Kidney (tissue), 14 donors: Measurements from ENCODE around the gene CTNNBL1. TPM values are rescaled to one million over a fixed set of nuclear protein-coding genes. Genes with fewer than 3 reads are reported as not detected.

Experiments
- DNase-seq, 5 donors: peaks; one replicate each; pipeline ENCODE4 v3.0.0-alpha.2; 2013 to 2020
- FAIRE-seq: peaks from 2 replicates; lab custom pipeline; 2012; peaks lifted over from hg19 to GRCh38; lab: Jason Lieb, UNC
- H3K27ac ChIP-seq, 2 donors: one replicate each; pipeline ENCODE4 v1.7.0; 2013; ENCODE audit warnings: low read depth in 2 of 2, low read length in 2 of 2, inconsistent platforms in 1 of 2
- H3K27me3 ChIP-seq: one replicate; pipeline ENCODE4 v1.7.1; 2013; ENCODE audit warnings: low read length, inconsistent platforms; ENCODE audit not compliant: control insufficient read depth, insufficient read depth
- H3K36me3 ChIP-seq, 3 donors: one replicate each; pipeline versions ENCODE4 v1.7.0 to v1.7.1; 2013; ENCODE audit warnings: low read length in 3 of 3, control low read depth in 1 of 3, inconsistent platforms in 1 of 3; ENCODE audit not compliant: insufficient read depth in 3 of 3, control insufficient read depth in 2 of 3
- H3K4me1 ChIP-seq, 3 donors: one replicate each; pipeline versions ENCODE4 v1.7.0 to v1.7.1; 2013; ENCODE audit warnings: low read length in 3 of 3, inconsistent platforms in 1 of 3, low read depth in 1 of 3; ENCODE audit not compliant: control insufficient read depth in 2 of 3, insufficient read depth in 2 of 3
- H3K4me3 ChIP-seq, 3 donors: one replicate each; pipeline versions ENCODE4 v1.7.0 to v1.8.1; 2013; ENCODE audit warnings: low read length in 3 of 3, control low read depth in 1 of 3, inconsistent platforms in 1 of 3
- H3K9ac ChIP-seq, 3 donors: one replicate each; pipeline versions ENCODE4 v1.7.0 to v1.7.1; 2013; ENCODE audit warnings: low read length in 3 of 3, control low read depth in 1 of 3, inconsistent platforms in 1 of 3
- H3K9me3 ChIP-seq, 3 donors: one replicate each; pipeline versions ENCODE4 v1.7.0 to v1.7.1; 2013; ENCODE audit warnings: low read length in 3 of 3, control low read depth in 1 of 3, inconsistent platforms in 1 of 3; ENCODE audit not compliant: control insufficient read depth in 2 of 3, insufficient read depth in 1 of 3
- CTCF ChIP-seq: IDR thresholded peaks from 3 replicates; pipeline ENCODE4 v1.5.1; 2012; ENCODE audit warnings: mild to moderate bottlenecking, moderate library complexity, borderline replicate concordance; ENCODE audit not compliant: insufficient read depth; ENCODE audit errors: extremely low read depth
- intact Hi-C: fragments of 100-400 bp; cut with DNase I; formaldehyde crosslinking; loops from one replicate; pipeline ENCODE4 v1.11.1; 2022
- polyA plus RNA-seq: library from polyadenylated mRNA; stranded (reverse); fragments of 350-450 nt; fragmentation: Illumina TruSeq; extraction: RNeasy Lipid Tissue Mini Kit (QIAGEN cat#74804); gene quantifications from one replicate; pipeline ENCODE4 v1.2.3, GENCODE V29; 2014; ENCODE audit warnings: low read depth, low replicate concordance; ENCODE audit not compliant: insufficient read depth
- total RNA-seq: library from RNA; stranded (reverse); fragmentation: NEBNext Ultra II Directional; extraction: Animal tissue kit (Norgen Biotek cat#: 25700); gene quantifications from one replicate; pipeline ENCODE4 v1.2.1, GENCODE V29; 2021
- donor health status: control.
- donor health status: control.
- donor health status: control.
- donor health status: control.
- donor health status: control.
- donor health status: DM: yes; HTN: yes; CAD: no.
- donor health status: Normal renal cell carcinoma (clear cell type).

The CTNNBL1 gene
- total and polyA plus RNA-seq, 2 donors from 2014 or later, result 40.9 to 70.9 TPM

GRCh38 chr20:37690626-37691369 is 3.0 kb upstream of the CTNNBL1 start:
- H3K9ac ChIP-seq, result no peak overlapping the region
- no peaks in the 10 kb centered on the region for H3K9me3 ChIP-seq
- no peak overlapping the region for H3K4me3 ChIP-seq
- intact Hi-C loops, result no loop called here
- no peaks in the 10 kb centered on the region for H3K27me3 ChIP-seq
- no peak for TF ChIP-seq CTCF
- H3K27ac ChIP-seq, result no peak overlapping the region
- H3K4me1 ChIP-seq, result peaks cover 0 to 7% (median 0%) of the 10 kb centered on the region in 3 donors
- FAIRE-seq (no peak), DNase-seq (no peak)
- H3K36me3 ChIP-seq, result no peaks in the 10 kb centered on the region

- intact Hi-C loops, result no loop called here
- Histone ChIP-seq H3K27me3 (no peaks in the 10 kb centered on the region), H3K4me3 (no peak overlapping the region), H3K9ac (no peak overlapping the region), H3K27ac (no peak overlapping the region), H3K4me1 (peaks cover 0 to 7% (median 0%) of the 10 kb centered on the region in 3 donors), H3K9me3 (no peaks in the 10 kb centered on the region), H3K36me3 (no peaks in the 10 kb centered on the region)
- no peak for TF ChIP-seq CTCF
- no peak for FAIRE-seq
- DNase-seq, result no peak
Measured at GRCh38 chr20:37692459-37693166, 1.2 kb upstream of the CTNNBL1 start.

- Histone ChIP-seq H3K9me3 (no peaks in the 10 kb centered on the region), H3K27ac (no peak overlapping the region), H3K4me1 (peaks cover 0 to 7% (median 0%) of the 10 kb centered on the region in 3 donors), H3K27me3 (no peaks in the 10 kb centered on the region), H3K9ac (peak overlapping the region in 1 of 3 donors; percentile 41), H3K36me3 (no peaks in the 10 kb centered on the region), H3K4me3 (peak overlapping the region; percentile 59 to 91 (median 82))
- DNase-seq (no peak), FAIRE-seq (no peak)
- intact Hi-C loops, result no loop called here
- no peak for TF ChIP-seq CTCF
Measured at GRCh38 chr20:37693242-37693634, 592 bp upstream of the CTNNBL1 start.
